Ecto neural progenitor cell (in vitro differentiated cells): Measurements from ENCODE around the gene KRTAP10-1.
"Not testable (repeated sequence)": the region's sequence is repeated elsewhere in the genome, so short reads cannot be mapped to it uniquely, and the experiment has no call there.

ENCODE experiments used
- DNase-seq: peaks from one replicate; pipeline ENCODE4 v3.0.0-alpha.2; 2018; ENCODE audit warnings: low spot score

Gene KRTAP10-1

DNA sequence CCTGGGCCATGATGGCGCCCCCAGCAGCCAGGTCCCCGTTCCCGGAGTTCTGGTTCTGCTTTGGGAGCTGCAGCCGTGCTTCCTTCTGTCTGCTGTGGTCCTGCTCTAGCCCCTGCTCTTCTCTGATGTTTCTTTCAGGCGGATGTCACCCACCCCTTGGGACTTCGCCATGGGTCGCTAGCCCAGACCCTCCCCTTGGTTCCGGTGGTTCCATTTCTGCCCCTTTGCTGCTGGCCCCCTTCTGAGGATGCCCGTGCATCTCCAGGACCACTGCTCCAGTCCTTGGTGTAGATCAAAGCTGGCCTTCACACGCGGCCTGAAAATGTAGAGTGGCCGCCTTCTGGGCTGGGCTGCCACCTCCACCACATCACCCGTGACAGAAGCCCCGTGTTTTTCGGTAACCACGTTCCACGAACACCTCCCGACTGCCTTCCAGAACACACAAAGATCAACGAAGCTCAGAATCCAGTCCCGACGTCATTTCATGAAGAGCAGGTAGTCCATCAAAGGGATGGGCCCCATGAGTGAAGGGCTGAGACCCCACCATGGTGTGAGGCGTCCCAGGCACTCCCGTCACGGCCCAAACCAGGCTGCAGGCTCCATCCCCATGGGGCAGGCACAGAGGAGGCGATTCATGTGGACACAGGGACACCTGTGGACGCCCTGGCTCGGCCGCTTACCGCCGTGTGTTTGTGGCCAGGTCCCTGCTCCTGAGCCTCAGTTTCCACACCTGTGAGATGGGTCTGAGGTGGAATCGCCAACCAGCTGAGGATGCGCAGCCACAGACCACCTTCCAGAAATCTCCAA is 24.4 kb downstream of the KRTAP10-1 start:
- DNase-seq, result no peak

DNA sequence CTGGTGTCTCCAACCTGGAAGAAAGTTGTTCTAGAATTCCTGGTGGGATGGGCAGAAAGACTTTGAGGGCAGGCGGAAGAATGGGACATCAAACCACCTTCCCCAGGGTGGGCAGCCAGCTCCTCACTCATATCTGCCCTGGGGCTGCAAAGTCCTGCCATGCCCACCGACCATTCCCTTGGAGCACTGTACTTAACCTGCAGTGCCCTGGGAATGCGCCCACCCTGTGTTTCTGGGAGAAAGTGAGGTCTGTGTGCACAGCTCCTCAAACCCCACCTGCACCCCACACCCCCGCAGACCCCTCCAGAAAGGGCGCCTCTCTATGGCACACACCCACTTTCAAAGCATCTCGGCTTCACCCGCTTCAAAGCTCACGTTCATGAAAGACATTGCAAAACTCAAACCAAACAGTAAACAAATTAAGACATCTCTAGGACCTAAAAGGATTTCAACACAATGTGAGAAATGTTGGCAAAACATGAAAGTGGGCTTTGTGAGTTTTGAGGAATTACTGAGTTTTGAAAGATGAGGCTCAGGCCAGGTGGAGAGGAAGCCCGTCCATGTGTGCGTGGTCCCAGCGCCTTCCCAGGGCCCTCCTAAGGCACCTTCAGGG is 25.1 kb downstream of the KRTAP10-1 start:
- no peak for DNase-seq

GRCh38 chr21:44514218-44514520 is 25.8 kb downstream of the KRTAP10-1 start:
- no peak for DNase-seq

- no peak for DNase-seq
These were observed 26.4 kb downstream of the KRTAP10-1 start for GRCh38 chr21:44513389-44514217.

GRCh38 chr21:44512496-44513388 is 27.3 kb downstream of the KRTAP10-1 start:
- DNase-seq, result no peak

GRCh38 chr21:44511938-44512275 is 28.1 kb downstream of the KRTAP10-1 start:
- DNase-seq, result no peak

DNA sequence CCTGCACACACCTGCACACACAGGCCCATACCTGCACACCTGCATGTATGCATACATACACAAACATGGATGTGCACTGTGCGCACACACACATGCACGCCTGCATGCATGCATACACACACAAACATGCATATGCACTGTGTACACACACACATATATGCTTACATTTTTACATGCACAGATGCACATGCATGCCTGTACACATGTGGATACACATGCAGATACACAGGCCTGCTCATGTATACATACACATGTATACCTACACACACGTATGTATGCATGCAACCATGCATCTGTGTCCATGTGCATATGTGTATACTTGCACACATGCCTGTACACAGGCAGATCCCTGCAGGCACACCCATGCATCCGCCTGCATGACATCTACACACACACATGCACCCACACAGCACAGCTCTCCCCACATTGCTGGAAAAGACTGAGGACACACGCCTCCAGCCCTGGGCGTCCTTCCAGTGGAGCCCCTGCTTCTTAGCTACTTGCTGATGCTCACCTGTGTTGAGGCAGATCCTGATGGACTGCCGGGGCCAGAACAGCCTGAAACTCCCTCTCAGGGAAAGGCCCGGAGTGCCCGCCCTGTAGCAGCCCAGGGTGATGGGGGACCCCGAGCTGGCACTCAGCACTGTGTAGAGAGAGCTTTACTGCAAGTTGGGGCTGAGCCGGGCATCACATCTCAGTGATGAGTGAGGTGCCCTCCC is 28.6 kb downstream of the KRTAP10-1 start:
- no peak for DNase-seq

GRCh38 chr21:44510508-44511218 is 29.3 kb downstream of the KRTAP10-1 start:
- DNase-seq, result peak; percentile 85

DNA sequence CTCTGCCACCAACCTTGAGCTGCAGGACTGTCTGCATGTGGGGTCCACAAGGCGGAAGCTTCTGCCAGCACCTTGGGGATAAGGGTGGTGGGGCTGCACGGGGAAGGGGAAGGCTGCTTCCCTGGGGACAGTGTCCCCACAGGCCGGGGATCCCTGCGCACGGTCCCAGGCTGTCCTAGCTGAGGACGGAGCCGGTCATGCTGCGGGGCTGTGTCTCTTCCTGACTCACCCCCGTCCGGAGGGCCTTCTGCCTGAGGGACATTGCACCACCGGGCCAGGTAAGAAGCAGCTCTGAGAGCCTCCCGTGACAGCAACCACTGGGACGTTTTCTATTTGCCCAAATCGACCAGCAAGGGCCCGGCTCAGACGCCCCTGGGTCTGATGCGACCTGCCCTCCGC is 29.9 kb downstream of the KRTAP10-1 start:
- no peak for DNase-seq

- no peak for DNase-seq
These were observed 30.5 kb downstream of the KRTAP10-1 start for GRCh38 chr21:44509539-44509938.

- DNase-seq, result no peak
These were observed 31.1 kb downstream of the KRTAP10-1 start for GRCh38 chr21:44508711-44509445.

- DNase-seq, result no peak
These were observed 31.6 kb downstream of the KRTAP10-1 start for GRCh38 chr21:44508426-44508710.

- DNase-seq, result no peak
These were observed 32.1 kb downstream of the KRTAP10-1 start for GRCh38 chr21:44507673-44508425.

DNA sequence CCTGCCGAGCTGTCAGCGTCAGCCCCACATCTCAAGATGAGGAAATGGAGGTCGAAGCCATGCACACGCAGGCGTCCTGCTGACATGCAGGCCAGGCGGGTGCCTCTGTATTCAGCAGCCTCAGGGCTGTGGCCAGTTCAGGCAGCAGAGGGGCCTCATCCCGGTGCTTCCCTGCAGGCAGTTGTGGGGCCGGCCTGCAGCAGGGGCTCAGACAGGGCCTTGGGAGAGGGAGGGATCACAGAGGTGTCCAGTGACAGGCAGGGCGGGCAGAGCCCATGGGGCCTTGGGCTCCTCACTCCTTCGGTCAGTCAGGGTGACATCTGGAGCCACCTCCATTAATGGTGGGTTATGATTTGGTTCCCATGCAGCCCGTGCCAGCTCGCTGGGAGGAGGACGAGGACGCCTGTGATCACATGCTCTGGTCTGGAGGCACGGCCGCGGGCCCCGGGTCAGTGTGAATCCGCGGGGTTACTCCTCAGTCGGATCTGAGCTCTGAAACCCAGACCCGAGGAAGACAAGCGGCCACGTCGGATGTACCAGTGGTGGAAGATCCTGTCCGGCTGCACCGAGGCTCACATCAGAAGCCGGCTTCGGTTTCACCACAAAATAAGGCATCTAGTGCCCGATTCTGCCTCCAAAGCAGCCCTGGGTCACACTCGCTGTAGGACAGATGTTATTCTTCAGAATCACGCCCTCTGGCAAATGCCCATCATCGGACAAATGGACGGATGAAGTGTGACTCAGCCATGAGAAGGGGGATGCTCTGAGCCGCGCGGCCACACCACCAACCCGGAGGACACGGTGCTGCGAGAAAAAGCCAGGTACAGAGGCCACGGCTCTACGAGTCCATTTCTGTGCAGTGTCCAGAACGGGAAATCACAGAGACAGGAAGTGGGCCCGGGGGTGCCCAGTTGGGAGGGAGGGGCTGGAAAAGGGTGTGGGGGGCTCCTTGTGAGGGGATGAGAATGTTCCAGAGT is 33.4 kb downstream of the KRTAP10-1 start:
- DNase-seq, result no peak

DNA sequence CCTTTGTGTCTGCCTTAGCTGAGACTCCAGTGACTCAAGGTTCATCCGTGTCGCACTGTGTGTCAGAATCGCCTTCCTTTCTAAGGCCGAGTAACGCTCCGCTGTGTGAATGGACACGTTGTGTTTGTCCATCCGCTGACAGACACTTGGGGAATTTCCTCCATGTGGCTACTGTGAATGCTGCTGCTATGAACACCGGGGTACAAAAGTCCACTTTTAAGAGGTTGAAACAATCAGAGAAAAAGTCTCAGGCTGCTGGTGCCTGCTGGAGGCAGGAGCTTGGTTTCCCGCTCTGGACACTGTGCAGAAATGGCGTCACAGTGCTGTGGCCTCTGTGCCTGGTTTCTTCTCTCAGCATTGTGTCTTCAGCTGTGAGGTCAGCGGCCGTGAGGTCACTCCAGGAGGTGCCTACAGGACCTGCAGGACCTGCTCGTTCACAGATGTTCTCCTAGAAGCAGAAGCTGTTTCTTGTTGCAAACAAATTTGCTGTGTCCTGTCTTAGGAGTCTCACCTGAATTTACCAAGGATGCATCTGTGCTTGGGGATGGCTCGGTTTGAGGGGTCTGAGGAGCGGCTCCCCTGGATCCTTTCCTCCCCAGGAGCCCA is 34.2 kb downstream of the KRTAP10-1 start:
- no peak for DNase-seq

GRCh38 chr21:44503901-44504399 is 36.0 kb downstream of the KRTAP10-1 start:
- no peak for DNase-seq

- DNase-seq, result not testable (repeated sequence)
These were observed 36.7 kb downstream of the KRTAP10-1 start for GRCh38 chr21:44503006-44503889.
